Muscle of arm (tissue), 12 donors: Measurements from ENCODE around the gene TMEM163. TPM values are rescaled to one million over a fixed set of nuclear protein-coding genes. Genes with fewer than 3 reads are reported as not detected.
"Not testable (repeated sequence)": the region's sequence is repeated elsewhere in the genome, so short reads cannot be mapped to it uniquely, and the experiment has no call there.

ENCODE experiments used
- DNase-seq: peaks from one replicate; pipeline ENCODE4 v3.0.0-alpha.2; 2013
- polyA plus RNA-seq, 12 donors: library from polyadenylated mRNA; unstranded; fragments of 120-200 nt; gene quantifications; one replicate each; pipeline ENCODE4 v1.2.1, GENCODE V29; 2013; ENCODE audit not compliant: insufficient read length in 12 of 12

The TMEM163 gene
- polyA plus RNA-seq, 12 donors: 0.64 to 2.6 (median 1.3) TPM; not detected in 2

DNA sequence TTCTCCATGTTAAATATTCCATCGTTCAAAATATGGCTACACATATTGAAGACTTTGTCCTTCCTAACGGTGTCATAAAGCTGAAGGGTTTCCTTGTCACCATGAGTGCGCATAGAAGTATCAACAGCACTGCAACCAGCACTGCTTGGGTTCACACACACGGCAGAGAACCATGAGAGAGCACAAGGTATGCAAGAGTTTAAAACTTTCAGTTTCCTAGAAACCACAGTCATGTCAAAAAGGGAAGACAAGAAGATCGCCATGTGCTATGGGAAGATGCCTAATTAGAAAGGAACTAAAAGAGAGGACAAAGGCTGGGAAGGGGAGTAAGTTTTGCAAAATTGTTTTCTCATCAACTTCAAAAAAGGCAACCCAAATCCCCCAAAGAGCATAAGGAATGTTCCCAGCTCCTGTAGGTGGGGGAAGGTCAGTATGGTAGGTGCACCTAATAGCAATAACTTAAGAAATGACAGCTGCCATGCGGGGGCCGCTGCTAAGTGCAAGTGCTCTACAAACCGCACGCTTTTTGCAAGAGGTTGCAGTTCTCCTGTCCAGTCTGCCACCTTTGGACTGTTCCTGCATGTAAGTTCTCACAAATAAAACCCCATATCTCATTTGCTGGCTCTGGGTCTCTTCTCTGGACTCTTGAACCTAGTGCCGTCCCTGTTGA, 136.8 kb downstream of the TMEM163 start:
- no peak for DNase-seq

DNA sequence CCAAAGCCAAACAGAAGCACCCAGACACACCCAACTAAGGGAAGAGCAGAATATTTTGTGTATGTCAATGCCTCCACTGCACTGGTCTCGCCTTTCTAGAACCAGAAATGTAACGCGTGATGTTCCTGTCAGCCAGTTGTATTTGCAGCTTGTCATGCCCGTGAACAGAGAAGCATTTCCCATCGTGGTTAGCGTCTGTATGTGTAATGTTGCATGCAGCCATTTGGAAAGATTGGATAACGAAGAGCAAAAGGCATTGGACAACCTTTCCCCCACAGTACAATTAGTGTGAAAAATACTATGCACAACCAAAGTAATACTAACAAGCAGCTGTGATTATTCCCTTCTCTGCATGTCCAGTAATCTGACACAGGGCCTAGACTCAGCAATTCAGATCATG, 140.5 kb downstream of the TMEM163 start:
- no peak for DNase-seq

DNA sequence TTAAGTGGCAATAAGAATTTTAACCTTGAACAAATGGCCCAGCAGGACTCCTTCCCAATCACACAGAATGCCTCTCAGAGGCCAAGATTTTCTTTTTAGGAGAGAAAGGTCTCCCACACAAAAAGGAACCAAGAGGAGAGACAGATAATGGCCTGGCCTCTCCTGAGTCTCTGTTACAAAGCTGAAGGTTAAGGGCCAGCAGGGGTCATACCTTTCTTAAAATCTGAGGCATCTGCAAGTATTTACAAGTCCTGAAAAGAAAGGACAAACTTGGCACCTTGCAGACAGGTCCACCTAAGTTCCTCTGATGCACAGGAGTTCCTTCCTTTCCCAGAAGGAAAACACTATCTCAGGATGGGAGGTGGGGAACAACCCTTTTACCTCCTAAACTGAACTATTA, 142.3 kb downstream of the TMEM163 start:
- no peak for DNase-seq

DNA sequence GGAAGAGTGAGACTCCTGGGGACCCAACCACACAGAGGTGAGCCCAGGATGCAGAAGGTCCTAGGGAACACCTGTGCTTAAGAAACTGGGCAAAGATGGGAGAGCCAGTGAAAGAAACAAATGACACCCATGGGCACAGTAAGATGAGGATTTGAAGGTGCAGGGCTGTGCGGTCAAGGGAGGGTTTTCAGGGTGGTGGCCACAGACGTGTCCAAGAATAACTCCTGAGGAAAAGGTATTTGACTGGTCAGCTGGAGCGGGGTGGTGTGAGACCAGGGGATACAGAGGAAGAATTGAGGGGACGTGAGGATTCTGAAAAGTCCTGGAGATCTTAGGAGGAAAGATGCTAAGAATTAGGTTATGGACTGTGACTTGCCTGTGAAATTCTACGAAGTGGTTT, 142.9 kb downstream of the TMEM163 start:
- no peak for DNase-seq

DNA sequence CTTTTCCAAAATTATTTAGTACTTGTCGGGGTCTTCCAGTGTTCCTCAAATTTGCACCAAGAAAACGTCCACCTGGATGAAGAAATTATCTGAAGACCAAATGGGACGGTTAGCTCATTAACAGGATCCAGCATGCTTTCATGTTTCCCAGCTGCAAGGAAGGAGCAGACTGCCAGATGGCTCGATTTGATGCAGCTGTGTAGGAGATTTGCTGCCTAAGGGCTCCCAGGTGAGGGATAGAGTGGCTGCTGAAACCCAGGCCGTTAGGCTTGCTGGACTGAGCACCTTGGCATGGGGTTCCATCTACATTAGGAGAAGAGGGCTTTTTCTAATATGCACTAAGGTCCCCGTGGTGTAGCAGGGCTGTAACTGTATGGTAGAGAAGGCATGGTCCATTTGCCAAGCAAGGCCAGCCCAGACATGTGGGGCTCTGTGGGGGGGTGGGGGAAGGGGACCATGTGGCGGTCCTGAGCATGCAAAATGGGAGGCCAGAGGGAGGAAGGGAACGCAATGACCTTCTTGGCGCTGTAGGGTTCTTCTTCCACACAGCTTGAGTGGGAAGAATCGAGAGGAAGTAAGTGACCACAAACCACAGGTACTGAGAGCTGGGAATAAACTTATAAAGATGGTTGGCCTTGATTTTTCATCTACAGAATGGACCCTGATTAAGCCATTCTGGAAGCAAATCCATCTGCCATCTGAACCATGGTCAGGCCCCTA, 144.0 kb downstream of the TMEM163 start:
- peak; percentile 28 for DNase-seq

DNA sequence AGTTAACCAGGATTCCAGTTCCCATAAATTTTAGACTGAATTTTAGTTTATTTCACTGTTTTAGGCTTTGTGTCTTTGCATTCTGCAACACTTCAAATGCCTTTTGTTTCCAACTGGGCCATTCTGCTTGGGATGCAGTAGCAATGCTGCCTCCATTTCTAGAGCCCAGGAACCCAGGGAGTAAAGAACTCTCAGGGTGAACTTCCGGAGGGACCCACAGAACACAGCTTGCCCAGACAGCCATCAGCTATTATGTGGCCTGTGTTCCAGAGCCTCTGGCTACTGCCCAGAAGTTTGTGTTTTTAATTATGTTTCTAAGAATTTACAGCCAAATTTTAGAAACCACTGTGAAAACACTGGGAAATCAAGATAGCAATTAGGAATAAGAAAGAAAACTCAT, 145.1 kb downstream of the TMEM163 start:
- DNase-seq: no peak

DNA sequence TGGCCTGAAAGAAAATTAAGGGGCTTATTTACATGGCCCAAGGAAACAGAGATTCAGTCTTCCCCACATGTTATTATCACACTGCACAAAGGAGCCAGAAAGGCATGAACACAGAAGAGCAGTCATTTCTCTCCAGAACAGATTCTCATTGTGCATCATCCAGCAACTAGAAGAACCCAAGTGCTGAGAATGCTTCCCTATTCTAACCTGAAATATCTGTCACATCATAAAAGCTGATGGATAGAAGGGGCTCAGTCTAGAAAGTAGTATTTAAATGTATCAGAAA, 145.8 kb downstream of the TMEM163 start:
- no peak for DNase-seq

DNA sequence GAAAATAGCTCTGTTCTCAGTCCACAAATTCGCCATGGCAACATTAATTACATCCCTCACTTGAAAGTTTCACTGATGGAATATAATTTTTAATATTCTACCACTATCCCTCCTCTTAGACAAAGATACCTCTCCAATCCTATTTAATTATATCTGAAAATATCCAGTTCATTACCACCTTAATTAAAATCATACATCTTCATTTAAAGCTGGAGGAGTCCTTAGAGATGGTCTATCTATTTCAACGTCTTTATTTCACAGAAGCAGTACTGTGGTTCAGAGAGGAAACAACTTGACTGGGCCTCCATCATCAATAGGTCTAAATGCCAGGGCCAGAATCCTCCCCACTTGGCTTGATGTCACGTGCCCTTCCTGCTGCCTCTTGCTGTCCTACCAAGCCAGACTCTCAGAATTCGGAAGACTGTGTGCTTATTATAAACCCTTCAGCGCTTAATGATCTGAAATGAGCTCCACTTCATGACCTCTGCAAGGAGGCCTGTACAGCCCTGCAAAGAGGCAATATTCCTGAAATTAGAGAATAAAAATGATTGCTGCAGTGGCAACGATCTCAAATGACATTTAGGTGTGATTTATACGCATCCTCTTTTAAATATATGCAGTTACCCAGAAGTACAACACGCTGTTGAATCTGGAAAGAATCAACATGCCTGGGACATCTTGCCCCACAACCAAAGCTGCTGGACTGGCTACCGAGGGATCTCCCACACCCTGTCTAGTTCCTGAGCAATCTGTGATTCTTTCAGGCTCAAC, 146.3 kb downstream of the TMEM163 start:
- DNase-seq: no peak

DNA sequence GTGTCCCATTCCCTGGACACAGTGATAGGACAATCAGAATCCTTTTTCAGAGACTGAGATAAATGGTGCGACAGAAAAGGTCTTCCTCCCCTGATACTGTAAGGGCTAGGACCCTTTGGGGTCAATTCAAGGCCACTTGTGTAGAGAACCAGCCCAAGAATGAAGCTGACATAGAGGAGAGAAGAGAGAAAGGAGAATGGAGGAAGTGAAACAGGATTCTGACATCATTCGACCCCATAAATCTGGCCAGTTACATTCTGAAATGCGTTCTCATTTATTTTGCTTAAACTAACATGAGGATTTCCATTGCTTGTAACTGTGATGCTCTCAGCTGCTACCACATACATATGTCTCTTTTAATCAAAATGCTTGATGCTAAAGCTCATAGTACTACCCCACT, 148.1 kb downstream of the TMEM163 start:
- no peak for DNase-seq

DNA sequence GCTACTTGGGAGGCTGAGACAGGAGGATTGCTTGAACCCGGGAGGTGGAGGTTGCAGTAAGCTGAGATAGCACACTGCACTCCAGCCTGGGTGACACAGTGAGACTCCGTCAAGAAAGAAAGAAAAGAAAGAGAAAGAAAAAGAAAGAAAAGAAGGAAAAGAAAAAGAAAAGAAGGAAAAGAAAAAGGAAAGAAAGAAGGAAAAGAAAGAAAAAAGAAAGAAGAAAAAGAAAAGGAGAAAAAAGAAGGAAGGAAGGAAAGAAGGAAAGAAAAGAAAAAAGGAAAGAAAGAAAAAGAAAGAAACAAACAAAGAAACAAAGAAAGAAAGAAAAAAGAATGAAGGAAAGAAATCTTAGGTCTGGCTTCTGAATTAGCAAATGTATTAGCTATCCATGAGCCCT, 150.4 kb downstream of the TMEM163 start:
- no peak for DNase-seq

DNA sequence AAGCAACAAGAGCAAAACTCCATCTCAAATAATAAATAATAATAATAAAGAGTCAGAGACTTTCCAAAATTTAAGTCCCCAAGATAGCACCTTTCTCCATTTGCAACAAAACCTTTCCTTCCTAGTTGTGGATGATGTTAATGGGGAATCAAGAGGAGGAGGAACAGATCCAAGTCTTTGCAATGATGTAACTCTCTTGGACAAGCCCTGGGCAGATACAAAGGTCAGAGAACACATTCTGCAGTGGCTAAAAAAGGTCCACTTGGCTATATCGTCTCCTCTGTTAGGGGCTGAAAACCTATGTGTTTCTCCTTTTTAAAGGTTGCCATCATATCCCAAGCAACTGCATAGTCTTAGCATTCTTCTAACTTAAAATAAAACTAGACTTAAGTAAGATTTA, 151.1 kb downstream of the TMEM163 start:
- DNase-seq: no peak

DNA sequence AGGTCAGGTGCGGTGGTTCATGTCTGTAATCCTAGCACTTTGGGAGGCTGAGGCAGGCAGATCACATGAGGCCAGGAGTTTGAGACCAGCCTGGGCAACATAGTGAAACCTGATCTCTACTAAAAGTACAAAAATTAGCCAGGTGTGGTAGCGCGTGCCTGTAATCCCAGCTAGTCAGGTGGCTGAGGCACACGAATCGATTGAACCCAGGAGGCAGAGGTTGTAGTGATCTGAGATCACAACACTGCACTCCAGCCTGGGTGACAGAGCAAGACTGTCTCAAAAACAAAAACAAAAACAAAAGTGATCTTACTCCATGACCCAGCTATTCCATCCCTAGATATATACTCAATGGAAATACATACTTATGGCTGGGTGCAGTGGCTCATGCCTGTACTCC, 153.8 kb downstream of the TMEM163 start:
- not testable (repeated sequence) for DNase-seq

DNA sequence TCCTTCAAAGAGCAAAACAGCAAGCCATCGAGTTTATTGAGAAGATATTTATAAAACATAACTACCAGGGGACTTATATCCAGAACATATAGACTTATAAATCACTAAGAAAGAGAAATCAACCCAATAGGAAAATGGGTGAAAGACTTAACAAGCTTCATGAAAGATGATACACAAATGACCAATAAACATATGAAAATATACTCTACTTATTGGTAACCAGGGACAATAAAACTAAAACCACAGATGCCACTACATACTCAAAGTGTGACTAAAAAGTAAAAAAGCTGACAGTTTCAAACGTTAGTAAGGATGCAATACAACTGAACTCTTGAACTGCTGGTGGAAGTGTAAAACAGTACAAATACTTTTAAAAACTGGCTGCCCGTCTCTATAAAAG, 154.3 kb downstream of the TMEM163 start:
- DNase-seq: no peak

DNA sequence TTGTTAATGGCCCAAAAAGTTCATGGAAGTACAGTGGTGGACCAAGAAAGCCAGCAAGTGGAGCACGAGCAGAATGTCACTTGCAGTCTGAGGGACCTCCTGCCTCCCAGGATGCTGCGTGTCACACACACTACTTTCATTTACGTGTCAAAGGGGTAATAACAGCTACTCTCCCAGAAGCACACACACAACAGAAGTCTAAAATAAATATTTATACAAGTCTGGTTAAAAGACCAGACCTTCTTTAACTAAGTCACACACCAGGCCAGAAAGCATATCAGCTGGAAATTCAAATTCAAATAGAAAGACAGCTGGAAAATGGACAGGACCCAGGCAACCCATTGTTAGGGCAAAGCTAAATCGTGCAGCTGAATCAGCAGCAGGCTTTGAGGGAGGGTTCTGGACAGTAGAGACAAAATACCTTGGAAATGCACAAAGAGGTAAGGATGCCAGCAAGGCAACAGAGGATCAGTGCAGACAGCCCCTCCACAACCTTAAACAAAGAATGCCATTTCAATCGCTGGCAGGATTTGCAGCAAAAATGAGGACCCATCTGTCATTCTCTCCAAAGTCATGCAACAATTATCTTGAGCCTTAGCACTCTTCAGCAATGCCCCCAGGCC, 160.5 kb downstream of the TMEM163 start:
- no peak for DNase-seq

DNA sequence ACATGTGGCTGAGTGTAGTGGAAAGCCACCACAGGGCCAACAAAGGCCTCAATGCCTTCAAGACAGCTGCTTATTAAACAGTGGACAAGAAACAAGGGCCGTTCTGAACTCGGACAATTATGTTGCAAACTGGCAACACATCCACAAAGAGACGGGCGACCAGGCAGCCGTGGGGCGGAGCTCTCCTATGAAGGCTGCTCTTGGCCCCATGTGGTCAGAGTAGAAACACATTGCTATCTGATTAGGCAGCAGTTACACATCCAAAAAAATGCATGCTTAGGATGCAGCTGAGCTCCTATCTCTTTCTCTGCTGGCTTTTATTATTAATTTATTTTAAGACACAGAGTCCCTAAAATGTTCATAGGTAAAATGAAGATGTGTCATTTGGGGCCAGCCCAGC, 163.4 kb downstream of the TMEM163 start:
- DNase-seq: no peak

DNA sequence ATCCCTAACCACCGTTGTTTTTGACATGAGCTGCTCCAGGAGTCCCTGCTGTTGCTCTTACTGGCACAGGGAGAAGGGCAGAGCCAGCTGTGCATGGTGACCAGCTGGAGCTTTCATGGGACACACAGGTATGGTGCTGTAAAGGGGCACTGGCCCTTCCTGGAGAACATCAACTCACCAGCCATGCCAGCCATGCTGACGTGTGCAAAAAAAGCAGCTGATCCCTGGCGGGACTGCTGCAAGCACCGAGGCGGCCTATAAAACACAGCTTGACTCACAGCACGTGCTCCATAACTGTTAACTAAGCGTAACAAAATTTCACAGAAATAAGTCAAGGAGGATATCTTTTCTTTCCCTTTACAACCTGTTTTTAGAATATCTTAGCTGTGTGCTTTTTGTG, 165.1 kb downstream of the TMEM163 start:
- no peak for DNase-seq

DNA sequence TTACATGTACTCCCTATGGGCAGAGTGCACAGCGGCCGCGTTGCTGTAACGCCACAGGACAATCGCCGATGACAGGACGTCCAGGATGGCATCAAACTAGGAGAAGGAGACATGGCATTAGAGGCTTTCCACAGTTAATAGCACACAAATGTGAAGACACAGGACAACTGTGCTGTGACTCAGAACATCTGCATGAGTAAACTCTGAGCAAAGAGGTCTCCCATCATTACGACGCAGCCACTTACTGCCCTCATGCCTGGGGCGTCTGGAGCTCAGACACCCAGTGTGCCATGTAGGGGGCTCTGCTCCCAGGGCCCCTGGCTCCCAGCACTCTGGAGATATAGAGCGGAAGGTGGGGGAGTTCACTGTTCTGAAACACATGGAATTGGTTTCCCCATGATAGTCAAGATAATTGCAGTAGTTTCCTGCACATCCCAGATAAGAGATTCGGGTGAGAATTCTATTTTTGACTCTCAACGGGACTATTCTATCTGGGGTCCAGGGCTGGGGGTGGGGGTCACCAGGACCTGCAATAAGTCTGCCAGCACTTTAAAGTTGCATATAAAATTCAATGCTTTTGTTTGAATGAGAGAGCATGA, 168.1 kb downstream of the TMEM163 start:
- no peak for DNase-seq

DNA sequence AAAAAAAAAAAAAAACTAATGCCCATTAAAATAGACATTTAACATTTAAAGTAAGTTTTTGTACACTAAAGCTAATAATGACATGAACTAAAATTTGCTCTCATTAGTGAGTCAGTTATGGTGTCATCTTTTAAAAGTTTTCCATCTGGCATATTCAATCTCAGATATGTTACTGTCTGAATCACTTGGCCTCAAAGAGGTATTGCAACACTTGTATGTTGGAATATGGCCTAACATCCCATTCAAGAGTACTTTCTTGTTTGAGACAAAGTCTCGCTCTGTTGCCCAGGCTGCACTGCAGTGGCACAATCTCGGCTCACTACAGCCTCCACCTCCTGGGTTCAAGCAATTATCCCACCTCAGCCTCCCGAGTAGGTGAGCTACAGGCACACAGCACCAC, 169.7 kb downstream of the TMEM163 start:
- no peak for DNase-seq

DNA sequence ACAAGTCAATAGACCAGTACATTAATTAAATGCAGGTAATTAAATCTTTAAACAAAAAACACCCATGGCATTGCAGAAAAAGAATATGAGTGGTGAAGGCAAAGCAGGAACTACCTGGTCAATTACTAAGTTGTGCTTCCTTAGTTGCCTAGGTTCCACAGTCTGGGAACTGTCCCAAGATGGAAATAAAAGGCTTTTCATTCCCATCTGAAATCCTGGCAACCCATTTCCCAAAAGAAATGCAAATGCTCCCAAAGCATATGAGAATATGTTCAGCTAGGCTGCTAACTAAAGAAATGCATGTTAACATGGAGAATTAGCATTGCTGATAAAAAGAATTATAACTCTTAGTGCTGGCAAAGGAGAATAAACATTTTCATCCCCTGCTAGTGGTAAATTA, 177.8 kb downstream of the TMEM163 start:
- no peak for DNase-seq

DNA sequence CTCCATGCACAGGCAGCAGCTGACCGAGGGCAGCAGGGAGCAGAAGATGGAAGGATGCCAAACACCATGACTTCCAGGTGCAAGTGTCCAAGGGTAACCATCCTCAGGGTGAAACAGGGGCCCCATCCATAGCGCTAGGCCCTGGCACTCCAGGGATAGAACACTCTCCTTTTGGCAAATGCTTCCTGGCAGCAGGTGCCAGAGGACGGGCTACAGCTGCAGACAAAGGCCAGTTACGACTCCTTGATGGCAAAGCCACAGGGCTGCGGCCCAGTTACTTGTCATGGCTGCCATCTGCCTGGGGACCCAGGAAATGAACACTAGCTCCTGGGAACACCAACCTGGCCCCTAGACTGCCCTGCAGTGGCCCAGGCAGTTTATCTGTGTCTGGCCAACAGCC, 178.8 kb downstream of the TMEM163 start:
- no peak for DNase-seq

DNA sequence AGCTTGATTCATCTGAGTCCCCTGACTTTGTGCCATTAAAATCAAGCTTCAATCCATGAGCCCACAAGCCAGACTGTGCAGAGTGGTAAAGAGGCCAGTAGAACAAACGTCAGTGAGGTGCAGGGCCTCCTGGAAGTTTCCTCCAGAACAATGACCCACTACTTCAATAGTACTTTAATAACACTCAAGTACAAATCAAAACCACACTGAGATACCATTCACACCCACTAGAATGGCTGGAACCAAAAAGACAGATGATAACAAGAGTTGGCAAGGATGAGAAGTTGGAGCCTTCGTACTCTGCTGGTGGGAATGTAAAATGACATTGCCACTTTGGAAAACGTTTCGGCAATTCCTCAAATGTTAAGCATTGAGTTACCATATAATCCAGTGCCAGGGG, 181.1 kb downstream of the TMEM163 start:
- DNase-seq: no peak

DNA sequence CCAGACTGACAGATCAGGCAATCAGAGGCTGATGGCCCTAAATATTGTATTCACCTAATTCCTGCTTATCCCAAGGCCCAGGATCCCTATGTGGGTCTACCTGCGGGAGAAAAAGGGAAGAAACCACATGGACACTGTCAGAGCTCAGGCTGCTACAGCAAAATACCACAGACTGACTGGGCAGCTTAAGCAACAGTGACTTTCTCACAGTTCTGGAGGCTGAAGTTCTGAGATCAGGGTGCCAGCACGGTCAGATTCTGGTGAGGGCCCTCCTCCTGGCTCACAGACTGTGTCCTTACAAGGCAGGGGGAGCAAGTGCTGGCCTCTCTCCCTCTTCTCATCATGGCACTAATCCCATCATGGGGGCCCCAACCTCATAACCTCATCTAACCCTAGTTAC, 181.7 kb downstream of the TMEM163 start:
- no peak for DNase-seq
